Naive thymus-derived CD4-positive, alpha-beta T cell (primary cell): ENCODE data around the gene TIMM17A. TPM values are rescaled to one million over a fixed set of nuclear protein-coding genes. Genes with fewer than 3 reads are reported as not detected.
A peak's percentile ranks its signal among the peaks of the same experiment; 100 is the strongest.

Source experiments
- ATAC-seq: fragments of 150-1000 bp; cut with Tn5 transposase; 2 replicates; pipeline ENCODE4 v1.10.0; 2021; ENCODE audit warnings: mild to moderate bottlenecking, moderate library complexity
- CTCF ChIA-PET: fragments of 350-600 bp; sonication (Branson Sonifier 250); formaldehyde crosslinking; loops from one replicate; lab custom pipeline; 2021; ENCODE audit warnings: antibody characterized with exemption; lab: Charles Lee
- POLR2A ChIA-PET: fragments of 350-600 bp; sonication (Branson Sonifier 250); formaldehyde crosslinking; loops from one replicate; lab custom pipeline; 2021; ENCODE audit warnings: antibody characterized with exemption, inconsistent platforms; lab: Charles Lee
- DNase-seq, 9 donors: peaks; one replicate each; pipeline versions ENCODE4 v3.0.0 to v3.0.0-alpha.2; 2020 to 2022; ENCODE audit warnings: mixed read lengths in 1 of 9
- H3K27ac ChIP-seq: one replicate; pipeline ENCODE4 v1.7.0; 2013; ENCODE audit warnings: mild to moderate bottlenecking, low read depth, low read length, moderate library complexity
- H3K27me3 ChIP-seq, 2 donors: one replicate each; pipeline ENCODE4 v1.7.0; 2013; ENCODE audit warnings: low read length in 2 of 2, mild to moderate bottlenecking in 2 of 2, moderate library complexity in 2 of 2; ENCODE audit not compliant: control insufficient read depth in 2 of 2, insufficient read depth in 2 of 2
- H3K36me3 ChIP-seq, 3 experiments: 1 replicate in 2 of 3; 2 replicates in 1 of 3; pipeline ENCODE4 v1.7.0; 2013; ENCODE audit warnings: low read length in 3 of 3, mild to moderate bottlenecking in 3 of 3, moderate library complexity in 1 of 3; ENCODE audit not compliant: insufficient read depth in 3 of 3, control insufficient read depth in 2 of 3
- H3K4me1 ChIP-seq, 2 donors: one replicate each; pipeline ENCODE4 v1.7.0; 2013; ENCODE audit warnings: low read length in 2 of 2, mild to moderate bottlenecking in 2 of 2, moderate library complexity in 1 of 2; ENCODE audit not compliant: control insufficient read depth in 2 of 2, insufficient read depth in 2 of 2
- H3K4me3 ChIP-seq: 2 replicates; pipeline ENCODE4 v1.7.0; 2013; ENCODE audit warnings: mild to moderate bottlenecking, low read length
- H3K9me3 ChIP-seq, 3 experiments: 1 replicate in 2 of 3; 2 replicates in 1 of 3; pipeline ENCODE4 v1.7.0; 2013; ENCODE audit warnings: low read length in 3 of 3; ENCODE audit not compliant: control insufficient read depth in 2 of 3
- H3K27ac Mint-ChIP-seq, 9 donors: one replicate each; pipeline ENCODE4 v1.8.0; 2020 to 2022; ENCODE audit warnings: mixed read lengths in 9 of 9, mild to moderate bottlenecking in 8 of 9, moderate library complexity in 5 of 9, inconsistent platforms in 2 of 9
- H3K27me3 Mint-ChIP-seq, 5 donors: one replicate each; pipeline ENCODE4 v1.8.0; 2021 to 2022; ENCODE audit warnings: mixed read lengths in 5 of 5, mild to moderate bottlenecking in 1 of 5
- H3K36me3 Mint-ChIP-seq, 5 donors: one replicate each; pipeline ENCODE4 v1.8.0; 2020 to 2022; ENCODE audit warnings: mixed read lengths in 5 of 5, mild to moderate bottlenecking in 3 of 5, inconsistent platforms in 1 of 5
- H3K4me1 Mint-ChIP-seq, 7 donors: one replicate each; pipeline ENCODE4 v1.8.0; 2020 to 2022; ENCODE audit warnings: mixed read lengths in 7 of 7, mild to moderate bottlenecking in 3 of 7, inconsistent platforms in 1 of 7
- H3K4me3 Mint-ChIP-seq, 10 donors: one replicate each; pipeline ENCODE4 v1.8.0; 2020 to 2022; ENCODE audit warnings: mild to moderate bottlenecking in 10 of 10, mixed read lengths in 10 of 10, moderate library complexity in 6 of 10, inconsistent platforms in 2 of 10
- H3K9me3 Mint-ChIP-seq, 11 donors: one replicate each; pipeline ENCODE4 v1.8.0; 2020 to 2022; ENCODE audit warnings: mixed read lengths in 11 of 11, mild to moderate bottlenecking in 4 of 11, inconsistent platforms in 1 of 11, moderate library complexity in 1 of 11
- intact Hi-C, 2 donors: fragments of 100-400 bp; cut with micrococcal nuclease; formaldehyde crosslinking; loops; one replicate each; pipeline ENCODE4 v1.15.1; 2023
- polyA plus RNA-seq, 2 donors: library from polyadenylated mRNA; unstranded; fragments of 300-500 nt; fragmentation: Illumina TruSeq; gene quantifications; one replicate each; pipeline ENCODE4 v1.2.3, GENCODE V29; 2021
- total RNA-seq, 6 experiments: library from RNA in 5 of 6; stranded (reverse) in 5 of 6; gene quantifications; 1 replicate in 5 of 6; 2 replicates in 1 of 6; pipeline ENCODE4 v1.2.3 and lab custom pipeline; 2021 to 2026

Gene TIMM17A
- total and polyA plus RNA-seq, 7 experiments from 2014 or later, result 20.6 to 58.4 (median 29.8) TPM

GRCh38 chr1:201916649-201917249, 38.6 kb upstream of the TIMM17A start:
- Mint-ChIP-seq H3K27ac (peak overlapping the region in 1 of 9 donors; percentile 45), H3K9me3 (peaks cover 0 to 1% (median 0%) of the 10 kb centered on the region in 11 donors), H3K4me1 (no peaks in the 10 kb centered on the region), H3K27me3 (peaks cover 0 to 24% (median 15%) of the 10 kb centered on the region in 5 donors), H3K4me3 (no peak overlapping the region), H3K36me3 (no peaks in the 10 kb centered on the region)
- ChIA-PET CTCF (no interaction called here), POLR2A (no interaction called here)
- no peaks in the 10 kb centered on the region for H3K9me3 ChIP-seq
- H3K27me3 ChIP-seq, result no peaks in the 10 kb centered on the region
- no peaks in the 10 kb centered on the region for H3K36me3 ChIP-seq
- H3K4me1 ChIP-seq, result no peaks in the 10 kb centered on the region
- no peak overlapping the region for H3K4me3 ChIP-seq
- DNase-seq, result no peak
- intact Hi-C loops, result no loop called here
- no peak overlapping the region for H3K27ac ChIP-seq
- ATAC-seq, result no peak

GRCh38 chr1:201917362-201918033, 37.8 kb upstream of the TIMM17A start:
- H3K27me3 Mint-ChIP-seq, result peaks cover 0 to 24% (median 19%) of the 10 kb centered on the region in 5 donors
- H3K9me3 Mint-ChIP-seq, result peaks cover 0 to 1% (median 0%) of the 10 kb centered on the region in 11 donors
- H3K27ac ChIP-seq, result no peak overlapping the region
- intact Hi-C loops, result no loop called here
- ChIA-PET POLR2A (no interaction called here), CTCF (no interaction called here)
- no peaks in the 10 kb centered on the region for H3K36me3 ChIP-seq
- H3K9me3 ChIP-seq, result no peaks in the 10 kb centered on the region
- no peaks in the 10 kb centered on the region for H3K36me3 Mint-ChIP-seq
- DNase-seq, result no peak
- no peaks in the 10 kb centered on the region for H3K27me3 ChIP-seq
- no peaks in the 10 kb centered on the region for H3K4me1 Mint-ChIP-seq
- no peak overlapping the region for H3K27ac Mint-ChIP-seq
- no peak for ATAC-seq
- no peaks in the 10 kb centered on the region for H3K4me1 ChIP-seq
- no peak overlapping the region for H3K4me3 Mint-ChIP-seq
- H3K4me3 ChIP-seq, result no peak overlapping the region

DNA sequence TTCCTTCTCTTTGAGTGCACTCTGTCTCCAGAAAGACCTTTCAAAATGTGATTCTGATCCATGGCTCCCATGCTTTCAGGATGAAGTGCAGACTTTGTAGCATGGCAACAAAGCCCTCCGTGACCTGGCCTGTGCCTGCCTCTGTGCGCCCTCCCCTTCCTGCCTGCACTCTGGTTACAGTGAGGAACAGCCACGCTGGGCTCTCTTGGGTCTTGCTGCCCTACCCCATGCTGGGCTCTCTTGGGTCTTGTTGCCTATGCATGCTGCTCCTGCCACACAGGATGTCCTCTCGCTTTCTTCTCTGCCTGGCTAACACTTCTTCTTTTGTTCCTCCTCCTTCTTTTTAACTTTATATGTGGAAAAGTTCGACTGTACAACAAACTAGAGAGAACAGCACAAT, 37.0 kb upstream of the TIMM17A start:
- POLR2A ChIA-PET, result no interaction called here
- DNase-seq (no peak), ATAC-seq (no peak)
- H3K27me3 ChIP-seq, result no peaks in the 10 kb centered on the region
- no peak overlapping the region for H3K4me3 ChIP-seq
- peaks cover 0 to 24% (median 19%) of the 10 kb centered on the region in 5 donors for H3K27me3 Mint-ChIP-seq
- CTCF ChIA-PET, result no interaction called here
- H3K9me3 ChIP-seq, result no peaks in the 10 kb centered on the region
- no peaks in the 10 kb centered on the region for H3K36me3 Mint-ChIP-seq
- no peak overlapping the region for H3K27ac ChIP-seq
- H3K36me3 ChIP-seq, result no peaks in the 10 kb centered on the region
- no peak overlapping the region for H3K27ac Mint-ChIP-seq
- peaks cover 0 to 1% (median 0%) of the 10 kb centered on the region in 11 donors for H3K9me3 Mint-ChIP-seq
- peak overlapping the region in 1 of 10 donors; percentile 27 for H3K4me3 Mint-ChIP-seq
- intact Hi-C loops, result no loop called here
- no peaks in the 10 kb centered on the region for H3K4me1 Mint-ChIP-seq
- no peaks in the 10 kb centered on the region for H3K4me1 ChIP-seq

- Histone ChIP-seq H3K9me3 (no peaks in the 10 kb centered on the region), H3K36me3 (no peaks in the 10 kb centered on the region), H3K4me1 (no peaks in the 10 kb centered on the region), H3K27me3 (no peaks in the 10 kb centered on the region), H3K27ac (no peak overlapping the region), H3K4me3 (no peak overlapping the region)
- ChIA-PET CTCF (interaction anchor here (0.5 to 0.6 kb wide), 2 partner anchors 12 to 432 kb away, joined by 3 read pairs; no protein-coding TSS in a partner anchor), POLR2A (no interaction called here)
- DNase-seq (no peak), ATAC-seq (no peak)
- H3K27ac Mint-ChIP-seq, result no peak overlapping the region
- no peaks in the 10 kb centered on the region for H3K4me1 Mint-ChIP-seq
- H3K9me3 Mint-ChIP-seq, result peaks cover 0 to 4% (median 0%) of the 10 kb centered on the region in 11 donors
- H3K27me3 Mint-ChIP-seq, result peaks cover 0 to 21% (median 9%) of the 10 kb centered on the region in 5 donors
- no peaks in the 10 kb centered on the region for H3K36me3 Mint-ChIP-seq
- H3K4me3 Mint-ChIP-seq, result no peak overlapping the region
- intact Hi-C loops, result no loop called here
Observed at GRCh38 chr1:201921952-201922558, 33.2 kb upstream of the TIMM17A start.

DNA sequence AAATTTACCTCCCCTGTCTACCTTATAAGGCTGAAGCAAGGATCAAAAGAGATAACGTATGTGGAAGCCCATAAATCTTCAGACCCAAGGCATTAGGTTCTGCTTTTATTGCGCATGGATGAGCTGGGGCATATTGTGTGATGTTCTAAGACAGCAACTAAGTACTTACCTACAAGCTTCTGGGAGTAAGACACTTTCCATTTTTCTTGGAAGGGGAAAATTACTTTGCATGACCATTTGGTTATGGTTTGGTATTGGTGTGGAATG, 30.1 kb upstream of the TIMM17A start:
- intact Hi-C loops, result no loop called here
- H3K9me3 Mint-ChIP-seq, result peaks cover 0 to 4% (median 0%) of the 10 kb centered on the region in 11 donors
- H3K36me3 Mint-ChIP-seq, result no peaks in the 10 kb centered on the region
- POLR2A ChIA-PET, result no interaction called here
- Histone ChIP-seq H3K36me3 (no peaks in the 10 kb centered on the region), H3K4me3 (no peak overlapping the region), H3K27me3 (no peaks in the 10 kb centered on the region), H3K9me3 (no peaks in the 10 kb centered on the region), H3K27ac (no peak overlapping the region), H3K4me1 (no peaks in the 10 kb centered on the region)
- CTCF ChIA-PET, result interaction anchor here (0.9 kb wide), 1 partner anchor 19 kb away, joined by 3 read pairs; no protein-coding TSS in a partner anchor
- H3K4me1 Mint-ChIP-seq, result no peaks in the 10 kb centered on the region
- H3K27me3 Mint-ChIP-seq, result peaks cover 0 to 17% (median 7%) of the 10 kb centered on the region in 5 donors
- ATAC-seq (no peak), DNase-seq (no peak)
- no peak overlapping the region for H3K4me3 Mint-ChIP-seq
- H3K27ac Mint-ChIP-seq, result no peak overlapping the region

- POLR2A ChIA-PET, result no interaction called here
Observed at GRCh38 chr1:201925981-201926645, 29.2 kb upstream of the TIMM17A start.

More at GRCh38 chr1:201925981-201926645, 29.2 kb upstream of the TIMM17A start:
- DNase-seq (no peak), ATAC-seq (no peak)
- Histone ChIP-seq H3K9me3 (no peaks in the 10 kb centered on the region), H3K27ac (no peak overlapping the region), H3K36me3 (no peaks in the 10 kb centered on the region), H3K4me1 (no peaks in the 10 kb centered on the region), H3K4me3 (no peak overlapping the region), H3K27me3 (no peaks in the 10 kb centered on the region)
- CTCF ChIA-PET, result no interaction called here
- peaks cover 0 to 15% (median 7%) of the 10 kb centered on the region in 5 donors for H3K27me3 Mint-ChIP-seq
- H3K9me3 Mint-ChIP-seq, result peaks cover 0 to 4% (median 0%) of the 10 kb centered on the region in 11 donors
- H3K27ac Mint-ChIP-seq, result no peak overlapping the region
- intact Hi-C loops, result no loop called here
- H3K4me1 Mint-ChIP-seq, result no peaks in the 10 kb centered on the region
- no peaks in the 10 kb centered on the region for H3K36me3 Mint-ChIP-seq
- no peak overlapping the region for H3K4me3 Mint-ChIP-seq
